ENCODE results near the gene KL.

DNA sequence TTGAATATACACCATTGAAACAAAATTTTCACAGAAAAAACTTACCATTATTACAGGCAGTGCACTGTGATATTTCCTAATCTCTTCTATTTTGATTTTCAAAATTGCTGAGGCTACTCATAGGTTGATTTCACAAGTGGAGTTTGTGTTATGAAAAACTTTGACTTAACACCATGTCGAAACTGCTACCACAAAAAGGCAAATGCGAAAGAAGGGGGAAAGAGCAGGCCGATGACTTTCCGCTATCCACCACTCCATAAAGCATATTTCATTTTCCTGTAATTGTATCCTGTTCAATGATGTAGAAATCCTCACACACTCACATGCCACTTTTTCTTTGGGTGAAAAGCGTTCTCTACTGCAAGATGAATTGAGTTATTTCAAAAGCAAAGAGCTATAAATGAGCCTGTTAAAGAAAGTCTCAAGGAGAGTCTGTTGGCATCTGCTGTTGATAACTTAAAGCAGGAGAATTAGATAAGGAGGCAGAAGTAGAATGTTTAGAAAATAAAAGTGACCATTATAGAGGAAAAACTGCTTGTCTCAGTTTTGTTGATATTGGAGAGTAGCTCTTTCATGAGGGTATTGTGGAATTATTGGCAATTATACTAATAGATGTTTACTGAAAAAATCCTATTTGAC, 18.8 kb downstream of the KL start:
- no peak for TF ChIP-seq CTCF (optimal IDR thresholded peaks at IDR 0.05 in 1 of 3, IDR thresholded peaks at IDR 0.05 in 1 of 3, conservative IDR thresholded peaks at IDR 0.05 in 1 of 3; ENCODE audit: extremely low read depth in 1 of 3, insufficient read depth in 2 of 3, low read length in 3 of 3)
- TF ChIP-seq EZH2 (IDR thresholded peaks at IDR 0.05; ENCODE audit: low read length), result no peak
